SIG-M5 treated with dmso at 0.1 percent for 504 hours (cell line): Measurements from ENCODE around the gene ZNF362.

Source experiments
- DNase-seq: peaks from one replicate; lab custom pipeline; 2025; ENCODE audit not compliant: unreplicated experiment; lab: John Stamatoyannopoulos, UW

Gene ZNF362

GRCh38 chr1:33267468-33268205 is 11.3 kb downstream of the ZNF362 start:
- DNase-seq: no peak

GRCh38 chr1:33268457-33268856 is 12.2 kb downstream of the ZNF362 start:
- DNase-seq: no peak

GRCh38 chr1:33268927-33269610 is 12.8 kb downstream of the ZNF362 start:
- no peak for DNase-seq

GRCh38 chr1:33269621-33270020 is 13.3 kb downstream of the ZNF362 start:
- DNase-seq: no peak

- no peak for DNase-seq
Measured at GRCh38 chr1:33270379-33270778, 14.1 kb downstream of the ZNF362 start.

GRCh38 chr1:33270808-33271465 is 14.6 kb downstream of the ZNF362 start:
- DNase-seq: no peak

GRCh38 chr1:33271666-33272505 is 15.6 kb downstream of the ZNF362 start:
- DNase-seq: no peak

DNA sequence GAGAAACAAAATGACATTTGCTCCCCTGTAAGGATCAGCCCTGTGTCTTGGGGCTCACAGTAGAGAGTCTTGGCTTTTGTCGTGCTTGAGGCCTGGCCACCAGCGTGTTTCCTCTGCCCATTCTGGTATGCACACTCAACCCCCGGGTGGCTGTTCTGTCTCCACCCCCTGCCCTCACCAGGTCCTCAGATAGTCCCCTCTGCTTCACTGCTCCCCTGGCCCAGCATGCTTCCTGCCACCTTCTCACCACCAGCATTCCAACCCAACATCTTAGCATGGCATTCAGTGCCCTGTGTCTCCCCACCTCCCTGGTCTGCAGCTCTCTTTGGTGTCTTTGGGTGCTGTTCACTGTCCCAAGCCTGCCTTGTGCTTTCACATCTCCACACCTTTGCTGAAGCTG is 16.2 kb downstream of the ZNF362 start:
- DNase-seq: no peak

- DNase-seq: no peak
Measured at GRCh38 chr1:33272930-33273329, 16.6 kb downstream of the ZNF362 start.

- DNase-seq: no peak
Measured at GRCh38 chr1:33273406-33273805, 17.1 kb downstream of the ZNF362 start.

DNA sequence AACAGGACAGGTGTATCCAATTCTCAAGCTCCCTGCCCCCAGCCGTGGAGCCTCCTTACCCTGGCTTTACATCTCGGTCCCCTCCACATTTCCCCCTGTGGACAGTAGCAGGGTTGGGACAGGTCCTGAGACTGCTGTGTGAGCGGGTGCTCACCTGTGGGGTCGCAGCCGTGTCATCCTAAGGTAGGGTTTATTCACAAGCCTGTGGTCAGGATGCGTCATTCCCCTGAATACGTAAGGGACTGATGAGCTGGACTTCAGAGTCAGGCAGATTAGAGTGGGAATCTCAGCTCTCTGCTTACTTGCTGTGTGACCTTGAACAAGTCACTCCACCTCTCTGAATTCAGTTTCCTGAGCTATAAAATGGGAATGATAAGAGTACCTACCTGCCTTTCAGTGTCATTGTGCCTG is 17.7 kb downstream of the ZNF362 start:
- no peak for DNase-seq

DNA sequence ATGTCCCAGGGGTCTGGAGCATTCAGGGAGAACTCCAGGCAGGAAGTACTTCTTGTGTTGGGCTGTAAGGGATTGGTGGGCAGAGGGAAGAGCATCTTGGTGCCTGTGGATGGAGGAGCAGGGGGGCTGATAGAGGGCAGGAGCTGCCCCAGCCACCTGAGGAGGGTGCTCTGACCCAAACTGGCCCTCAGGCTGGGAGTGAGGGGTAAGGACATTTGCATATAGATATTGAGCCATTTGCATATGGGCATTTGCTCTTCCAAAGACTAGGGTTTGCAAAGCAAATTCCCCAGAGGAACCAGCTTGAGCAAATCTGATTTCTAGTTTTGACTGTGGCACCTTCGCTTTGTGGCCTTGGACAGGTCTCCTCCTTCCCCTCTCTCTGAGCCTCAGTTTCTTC is 18.2 kb downstream of the ZNF362 start:
- DNase-seq: no peak

GRCh38 chr1:33275195-33275594 is 18.9 kb downstream of the ZNF362 start:
- no peak for DNase-seq

DNA sequence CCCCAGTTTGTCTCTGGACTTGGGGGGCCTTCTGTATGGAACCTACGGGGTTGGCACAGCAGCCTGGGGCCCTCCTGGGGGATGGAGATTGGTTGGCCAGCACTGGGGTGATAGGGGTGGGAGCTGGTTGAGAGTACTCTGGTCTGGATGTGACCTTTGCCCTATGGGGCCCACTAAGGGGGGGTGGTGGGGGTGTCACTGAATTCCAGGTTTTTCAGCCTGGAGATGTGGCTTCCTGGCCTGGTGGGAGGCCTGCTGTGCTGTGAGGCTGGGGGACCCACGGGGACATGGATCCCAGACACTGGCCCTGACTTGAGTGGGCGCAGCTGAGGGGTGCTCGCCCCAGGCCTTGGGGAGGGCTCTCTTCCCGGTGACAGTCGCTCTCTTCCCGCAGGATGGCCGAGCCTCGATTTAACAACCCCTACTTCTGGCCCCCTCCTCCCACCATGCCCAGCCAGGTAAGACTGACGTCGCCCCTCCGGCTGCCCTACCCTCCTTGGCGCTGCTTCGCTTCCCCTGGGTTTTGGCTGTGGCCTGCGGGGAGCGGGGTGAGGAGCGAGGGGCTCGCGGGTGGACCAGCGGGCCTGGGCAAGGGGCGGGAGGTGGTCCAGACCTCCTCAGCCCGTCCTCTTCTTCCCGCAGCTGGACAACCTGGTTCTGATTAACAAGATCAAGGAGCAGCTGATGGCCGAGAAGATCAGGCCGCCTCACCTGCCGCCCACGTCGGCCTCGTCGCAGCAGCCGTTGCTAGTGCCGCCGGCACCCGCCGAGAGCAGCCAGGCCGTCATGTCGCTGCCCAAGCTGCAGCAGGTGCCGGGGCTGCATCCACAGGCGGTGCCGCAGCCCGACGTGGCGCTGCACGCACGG is 19.6 kb downstream of the ZNF362 start:
- no peak for DNase-seq

- DNase-seq: no peak
Measured at GRCh38 chr1:33276573-33277298, 20.4 kb downstream of the ZNF362 start.

GRCh38 chr1:33277488-33278084 is 21.3 kb downstream of the ZNF362 start:
- DNase-seq: no peak

DNA sequence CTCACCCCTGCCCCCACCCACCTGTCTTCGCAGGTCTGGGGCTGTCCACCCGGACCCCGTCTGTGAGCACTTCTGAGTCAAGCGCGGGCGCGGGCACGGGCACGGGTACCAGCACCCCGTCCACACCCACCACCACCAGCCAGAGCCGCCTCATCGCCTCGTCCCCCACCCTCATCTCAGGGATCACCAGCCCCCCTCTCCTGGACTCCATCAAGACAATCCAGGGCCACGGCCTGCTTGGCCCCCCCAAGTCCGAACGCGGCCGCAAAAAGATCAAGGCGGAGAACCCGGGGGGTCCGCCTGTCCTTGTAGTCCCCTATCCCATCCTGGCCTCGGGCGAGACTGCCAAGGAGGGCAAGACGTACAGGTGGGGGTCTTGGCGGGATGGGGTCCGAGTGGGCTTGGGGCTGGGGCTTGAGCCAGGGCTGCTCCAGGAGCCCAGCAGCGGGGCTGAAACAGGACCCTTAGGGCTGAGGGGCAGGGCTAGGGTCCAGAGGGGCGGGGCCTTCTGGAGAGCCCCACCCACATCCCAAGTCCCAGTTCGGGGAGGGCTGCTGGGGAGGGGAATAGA is 23.9 kb downstream of the ZNF362 start:
- DNase-seq: no peak

DNA sequence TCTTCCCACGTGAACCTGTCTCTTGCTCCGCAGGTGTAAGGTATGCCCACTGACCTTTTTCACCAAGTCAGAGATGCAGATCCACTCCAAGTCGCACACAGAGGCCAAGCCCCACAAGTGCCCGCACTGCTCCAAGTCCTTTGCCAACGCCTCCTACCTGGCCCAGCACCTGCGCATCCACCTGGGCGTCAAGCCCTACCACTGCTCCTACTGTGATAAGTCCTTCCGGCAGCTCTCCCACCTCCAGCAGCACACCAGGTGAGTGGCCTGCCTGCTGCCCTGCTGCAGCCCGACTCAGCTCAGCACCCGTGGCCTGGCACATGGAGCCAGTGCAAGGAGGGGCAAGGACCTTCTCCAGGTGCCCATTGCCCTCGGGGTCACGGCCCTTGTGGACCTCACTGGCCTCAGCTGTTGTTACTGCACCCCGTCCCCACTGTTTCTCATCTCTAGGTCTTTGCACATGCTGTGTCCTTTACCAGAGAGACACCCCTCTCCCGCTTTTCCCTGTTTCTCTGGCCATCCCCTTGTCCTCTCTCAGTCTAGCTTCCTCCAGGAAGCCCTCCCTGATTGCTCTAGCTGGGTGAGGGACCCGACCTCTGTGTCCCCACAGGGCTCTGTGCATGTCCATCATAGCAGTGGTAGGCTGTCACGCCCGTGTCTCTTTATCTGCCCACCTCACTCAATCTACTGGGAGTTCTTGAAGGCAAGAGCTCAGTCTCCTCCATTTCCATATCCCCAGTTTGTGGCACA is 25.4 kb downstream of the ZNF362 start:
- no peak for DNase-seq
